GM12874 (cell line): Measurements from ENCODE around the gene VEGFA.

Experiments used
- CTCF ChIP-seq: IDR thresholded peaks from 2 replicates; pipeline ENCODE4 v1.5.1; 2011; ENCODE audit warnings: low read depth, mild to moderate bottlenecking, control low read depth, low read length, moderate library complexity; ENCODE audit not compliant: insufficient read depth

VEGFA gene

GRCh38 chr6:43823390-43823789, 53.4 kb downstream of the VEGFA start:
- no peak for TF ChIP-seq CTCF

GRCh38 chr6:43823879-43824702, 54.1 kb downstream of the VEGFA start:
- TF ChIP-seq CTCF = no peak

GRCh38 chr6:43824703-43825064, 54.7 kb downstream of the VEGFA start:
- no peak for TF ChIP-seq CTCF

GRCh38 chr6:43825187-43826115, 55.4 kb downstream of the VEGFA start:
- TF ChIP-seq CTCF = no peak

- no peak for TF ChIP-seq CTCF
These were observed 56.7 kb downstream of the VEGFA start for GRCh38 chr6:43826730-43827129.

GRCh38 chr6:43827898-43828297, 57.9 kb downstream of the VEGFA start:
- TF ChIP-seq CTCF = no peak

GRCh38 chr6:43828711-43829110, 58.7 kb downstream of the VEGFA start:
- no peak for TF ChIP-seq CTCF
